IMR-90 (cell line): ENCODE results near the gene CDK7. TPM values are rescaled to one million over a fixed set of nuclear protein-coding genes. Genes with fewer than 3 reads are reported as not detected.
"Not testable (repeated sequence)": the region's sequence is repeated elsewhere in the genome, so short reads cannot be mapped to it uniquely, and the experiment has no call there.

ENCODE experiments used
- ATAC-seq: fragments of 200-7000 bp; cut with Tn5 transposase; 2 replicates; pipeline ENCODE4 v1.9.1; 2020; ENCODE audit warnings: low read depth, mild to moderate bottlenecking, moderate library complexity
- BruUV-seq: library from RNA; stranded (reverse); fragments of 400-500 nt; replicated peaks from 2 replicates; lab custom pipeline; 2021; lab: Mats Ljungman, UMichigan
- CTCF ChIA-PET: fragments of 300-600 bp; formaldehyde crosslinking; extraction: SDS; loops from one replicate; lab custom pipeline; 2021; ENCODE audit warnings: antibody characterized with exemption; lab: Yijun Ruan, JAX
- POLR2A ChIA-PET: fragments of 300-600 bp; sonication (Branson Sonifier 250); formaldehyde crosslinking; loops from one replicate; lab custom pipeline; 2022; ENCODE audit warnings: antibody characterized with exemption; ENCODE audit not compliant: unreplicated experiment; lab: Charles Lee
- DNase-seq: peaks from one replicate; pipeline ENCODE4 v3.0.0; 2013
- H2AFZ ChIP-seq: replicated peaks from 2 replicates; pipeline ENCODE3; 2013; ENCODE audit warnings: low read length, mild to moderate bottlenecking; ENCODE audit not compliant: poor library complexity
- H2AK5ac ChIP-seq: 2 replicates; pipeline ENCODE4 v1.6.1; 2013; ENCODE audit warnings: low read depth, low read length, inconsistent platforms
- H2AK9ac ChIP-seq: replicated peaks from 2 replicates; pipeline ENCODE3; 2013; ENCODE audit warnings: mild to moderate bottlenecking, low read depth, low read length, moderate library complexity; ENCODE audit not compliant: poor library complexity
- H2BK120ac ChIP-seq: 2 replicates; pipeline ENCODE4 v1.6.1; 2013; ENCODE audit warnings: low read depth, low read length, inconsistent platforms
- H2BK15ac ChIP-seq: 3 replicates; pipeline ENCODE4 v1.6.1; 2013; ENCODE audit warnings: low read depth, low read length, inconsistent platforms
- H2BK20ac ChIP-seq: 2 replicates; pipeline ENCODE4 v1.6.1; 2013; ENCODE audit warnings: low read depth, mild to moderate bottlenecking, inconsistent platforms, low read length, moderate library complexity
- H2BK5ac ChIP-seq: 2 replicates; pipeline ENCODE4 v1.6.1; 2013; ENCODE audit warnings: mild to moderate bottlenecking, low read depth, low read length, inconsistent platforms; ENCODE audit not compliant: poor library complexity, severe bottlenecking
- H3K14ac ChIP-seq: replicated peaks from 2 replicates; pipeline ENCODE4 v1.6.1; 2013; ENCODE audit warnings: low read depth, low read length, inconsistent platforms
- H3K18ac ChIP-seq: 2 replicates; pipeline ENCODE4 v1.6.1; 2013; ENCODE audit warnings: low read depth, low read length, control low read depth
- H3K23ac ChIP-seq: 2 replicates; pipeline ENCODE4 v1.6.1; 2013; ENCODE audit warnings: low read depth, low read length, inconsistent platforms
- H3K27ac ChIP-seq: 2 replicates; pipeline ENCODE4 v1.5.1; 2013; ENCODE audit warnings: mild to moderate bottlenecking, control low read depth, low read length; ENCODE audit not compliant: insufficient read depth
- H3K27me3 ChIP-seq: 2 replicates; pipeline ENCODE4 v1.6.1; 2013; ENCODE audit warnings: low read length; ENCODE audit not compliant: control insufficient read depth, insufficient read depth
- H3K36me3 ChIP-seq: 2 replicates; pipeline ENCODE4 v1.6.1; 2013; ENCODE audit warnings: low read length, mixed read lengths; ENCODE audit not compliant: control insufficient read depth, insufficient read depth
- H3K4ac ChIP-seq: 2 replicates; pipeline ENCODE4 v1.6.1; 2013; ENCODE audit warnings: low read depth, low read length, inconsistent platforms
- H3K4me1 ChIP-seq: 2 replicates; pipeline ENCODE4 v1.6.1; 2013; ENCODE audit warnings: low read length, mixed read lengths; ENCODE audit not compliant: control insufficient read depth, insufficient read depth
- H3K4me2 ChIP-seq: 2 replicates; pipeline ENCODE4 v1.6.1; 2013; ENCODE audit warnings: low read depth, mild to moderate bottlenecking, control low read depth, low read length, moderate library complexity
- H3K4me3 ChIP-seq: 2 replicates; pipeline ENCODE4 v1.5.1; 2013; ENCODE audit warnings: low read depth, mild to moderate bottlenecking, control low read depth, low read length, moderate library complexity; ENCODE audit not compliant: insufficient read depth
- H3K56ac ChIP-seq: 2 replicates; pipeline ENCODE4 v1.6.1; 2013; ENCODE audit warnings: low read length, inconsistent platforms; ENCODE audit not compliant: insufficient read depth; ENCODE audit errors: extremely low read depth
- H3K79me1 ChIP-seq, 2 experiments: 2 replicates each; pipeline ENCODE4 v1.6.1; 2013; ENCODE audit warnings: low read length in 2 of 2, inconsistent platforms in 1 of 2, low read depth in 1 of 2
- H3K9ac ChIP-seq: 2 replicates; pipeline ENCODE4 v1.6.1; 2013; ENCODE audit warnings: low read depth, low read length, control low read depth
- H3K9me1 ChIP-seq: 2 replicates; pipeline ENCODE4 v1.6.1; 2013; ENCODE audit warnings: low read length, inconsistent platforms; ENCODE audit not compliant: insufficient read depth
- H3K9me3 ChIP-seq: 2 replicates; pipeline ENCODE4 v1.6.1; 2013; ENCODE audit warnings: low read length; ENCODE audit not compliant: control insufficient read depth, insufficient read depth
- H4K20me1 ChIP-seq: 2 replicates; pipeline ENCODE4 v1.6.1; 2013; ENCODE audit warnings: low read length, inconsistent platforms; ENCODE audit not compliant: insufficient read depth
- H4K5ac ChIP-seq: 2 replicates; pipeline ENCODE4 v1.6.1; 2013; ENCODE audit warnings: mild to moderate bottlenecking, low read depth, low read length, control low read depth
- H4K8ac ChIP-seq, 2 experiments: 2 replicates each; pipeline ENCODE4 v1.6.1; 2013; ENCODE audit warnings: low read depth in 2 of 2, low read length in 2 of 2, control low read depth in 1 of 2, inconsistent platforms in 1 of 2
- H4K91ac ChIP-seq: 2 replicates; pipeline ENCODE4 v1.6.1; 2013; ENCODE audit warnings: low read depth, low read length, inconsistent platforms; ENCODE audit not compliant: insufficient read depth
- WGBS, 2 experiments: methylation state at CpG; one replicate each; pipeline versions ENCODE4 v1.1.5 to v1.1.7; 2013; ENCODE audit warnings: missing lambda C conversion rate in 2 of 2; ENCODE audit not compliant: insufficient read length in 1 of 2; ENCODE audit errors: extremely low coverage in 2 of 2; 5-methylcytosine and 5-hydroxymethylcytosine counted together
- dilution Hi-C: fragments of 300-500 bp; cut with HindIII; formaldehyde crosslinking; loops from one replicate; pipeline ENCODE4 v1.14.3; 2018; ENCODE audit warnings: low sequenced_read_pairs; ENCODE audit not compliant: unreplicated experiment
- in situ Hi-C: fragments of 300-500 bp; cut with MboI; formaldehyde crosslinking; loops from 3 replicates; pipeline ENCODE4 v1.14.3; 2019; ENCODE audit warnings: low sequenced_read_pairs, inconsistent platforms, mixed read lengths
- intact Hi-C: fragments of 100-400 bp; cut with micrococcal nuclease; formaldehyde crosslinking; loops from 2 replicates; pipeline ENCODE4 v1.10.0; 2022
- polyA plus RNA-seq, 3 experiments: library from polyadenylated mRNA; depleted of rRNA; stranded (reverse); fragments of >200 nt; gene quantifications; 2 replicates each; pipeline ENCODE4 v1.2.3, GENCODE V29; 2012; ENCODE audit warnings: low replicate concordance in 1 of 3
- total RNA-seq: library from RNA; depleted of rRNA; stranded (reverse); fragments of >200 nt; gene quantifications from 2 replicates; pipeline ENCODE4 v1.2.3, GENCODE V29; 2012

CDK7 gene
- total and polyA plus RNA-seq, 2 of the 4 experiments (the other 2 are of a cell fraction): 59.8 to 65.6 TPM

- H3K14ac ChIP-seq, H2AK9ac ChIP-seq, H3K4me3 ChIP-seq, H3K9me3 ChIP-seq, H3K27me3 ChIP-seq, H3K27ac ChIP-seq, H3K9me1 ChIP-seq, H3K4ac ChIP-seq, BruUV-seq, H4K91ac ChIP-seq, H2BK20ac ChIP-seq, H4K5ac ChIP-seq, CTCF ChIA-PET, H3K4me2 ChIP-seq, dilution Hi-C loops, H2BK120ac ChIP-seq, H2AFZ ChIP-seq, H2BK5ac ChIP-seq, intact Hi-C loops, H3K9ac ChIP-seq, POLR2A ChIA-PET, H2AK5ac ChIP-seq, H3K18ac ChIP-seq, in situ Hi-C loops, H3K23ac ChIP-seq, H3K4me1 ChIP-seq, H4K8ac ChIP-seq, H3K56ac ChIP-seq, H2BK15ac ChIP-seq: not testable (repeated sequence)
- DNase-seq (peak; percentile 41), ATAC-seq (0 out of 2 replicates have a peak, but pooled peaks have one; percentile 33)
- H3K36me3 ChIP-seq: peaks cover 25% of the 10 kb centered on the region
- WGBS, 2 experiments: no CpG with 5 or more reads among the region's 4 CpGs
- peaks cover 17% of the 10 kb centered on the region for H4K20me1 ChIP-seq
- peaks cover 28 to 48% of the 10 kb centered on the region in 2 experiments for H3K79me1 ChIP-seq
These were observed 21.3 kb downstream of the CDK7 start for GRCh38 chr5:69255940-69256339.
